DOHH2 (cell line): Measurements from ENCODE around the gene PON1.

Experiments used
- H3F3A ChIP-seq: fragments of 200-600 bp; sonication (generic), shearing (Covaris generic); 2 replicates; pipeline ENCODE4 v1.6.0; 2016; ENCODE audit warnings: antibody characterized with exemption, mild to moderate bottlenecking; ENCODE audit not compliant: control insufficient read depth, insufficient read depth
- H3K27ac ChIP-seq: fragments of 200-600 bp; sonication (generic); 2 replicates; pipeline ENCODE4 v1.5.1; 2014; ENCODE audit warnings: low read depth, mild to moderate bottlenecking, low read length, moderate library complexity
- H3K27me3 ChIP-seq: fragments of 200-600 bp; sonication (generic); 2 replicates; pipeline ENCODE4 v1.6.1; 2014; ENCODE audit warnings: mild to moderate bottlenecking, low read length, mixed read lengths; ENCODE audit not compliant: control insufficient read depth
- H3K36me3 ChIP-seq: fragments of 200-600 bp; sonication (generic); 2 replicates; pipeline ENCODE4 v1.6.1; 2014; ENCODE audit warnings: mild to moderate bottlenecking, low read length, moderate library complexity, mixed read lengths; ENCODE audit not compliant: control insufficient read depth
- H3K4me1 ChIP-seq: fragments of 200-600 bp; sonication (generic); 2 replicates; pipeline ENCODE4 v1.6.1; 2014; ENCODE audit warnings: mild to moderate bottlenecking, low read length, mixed read lengths; ENCODE audit not compliant: control insufficient read depth
- H3K4me2 ChIP-seq: fragments of 200-600 bp; sonication (generic); 2 replicates; pipeline ENCODE4 v1.6.0; 2014; ENCODE audit warnings: mild to moderate bottlenecking, low read length, moderate library complexity
- H3K4me3 ChIP-seq: fragments of 200-600 bp; sonication (generic); 2 replicates; pipeline ENCODE4 v1.5.1; 2014; ENCODE audit warnings: mild to moderate bottlenecking, low read length, mixed read lengths
- H3K79me2 ChIP-seq: fragments of 200-600 bp; sonication (generic); 2 replicates; pipeline ENCODE4 v1.6.1; 2014; ENCODE audit warnings: mild to moderate bottlenecking, low read length, mixed read lengths; ENCODE audit not compliant: control insufficient read depth
- H3K9me2 ChIP-seq: fragments of 200-600 bp; sonication (generic); replicated peaks from 2 replicates; pipeline ENCODE4 v1.6.1; 2014; ENCODE audit warnings: mild to moderate bottlenecking, low read length, mixed read lengths; ENCODE audit not compliant: control insufficient read depth
- H3K9me3 ChIP-seq: fragments of 200-600 bp; sonication (generic); 2 replicates; pipeline ENCODE4 v1.6.1; 2014; ENCODE audit warnings: antibody characterized with exemption, low read length, mixed read lengths; ENCODE audit not compliant: control insufficient read depth, insufficient read depth
- H4K20me1 ChIP-seq: fragments of 200-600 bp; sonication (generic); 2 replicates; pipeline ENCODE4 v1.6.0; 2014; ENCODE audit warnings: low read depth, mild to moderate bottlenecking, antibody characterized with exemption, low read length, moderate library complexity; ENCODE audit not compliant: control insufficient read depth, insufficient read depth
- EZH2phosphoT487 ChIP-seq: fragments of 200-600 bp; sonication (generic); IDR thresholded peaks from 2 replicates; pipeline ENCODE4 v1.6.1; 2017; ENCODE audit warnings: borderline replicate concordance, mild to moderate bottlenecking, antibody characterized with exemption, low read length, moderate library complexity, mixed read lengths
- TF ChIP-seq, protein P1 (sequence below): fragments of 200-600 bp; sonication (generic); IDR thresholded peaks from one replicate; pipeline ENCODE4 v1.5.1; 2014; ENCODE audit warnings: antibody characterized with exemption, mild to moderate bottlenecking, low read depth, low read length; ENCODE audit not compliant: poor library complexity, severe bottlenecking

PON1 gene

DNA sequence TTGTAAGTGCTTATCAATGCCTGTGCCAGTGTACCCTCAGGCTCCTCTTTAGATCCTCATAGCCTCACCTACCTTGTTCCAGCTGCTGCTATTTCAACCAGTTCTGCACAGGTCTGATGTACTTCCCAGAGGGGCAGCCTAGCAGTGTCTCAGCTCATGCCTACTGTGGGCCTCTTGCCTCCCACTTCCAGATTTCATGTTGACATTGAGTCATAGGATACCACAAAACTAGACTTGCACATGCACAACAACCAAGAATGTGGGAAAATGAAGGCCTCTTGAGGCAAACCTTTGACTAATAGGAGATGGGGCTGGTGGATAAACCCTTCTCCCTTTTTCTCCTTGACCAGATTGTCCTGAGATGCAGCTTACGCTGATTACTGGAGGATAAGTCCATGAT, 40.8 kb upstream of the PON1 start:
- H4K20me1 ChIP-seq: no peaks in the 10 kb centered on the region
- no peaks in the 10 kb centered on the region for H3K9me2 ChIP-seq
- no peaks in the 10 kb centered on the region for H3K27me3 ChIP-seq
- H3K4me2 ChIP-seq: no peak overlapping the region
- H3K9me3 ChIP-seq: no peaks in the 10 kb centered on the region
- no peaks in the 10 kb centered on the region for H3K79me2 ChIP-seq
- H3K4me3 ChIP-seq: no peak overlapping the region
- H3K4me1 ChIP-seq: no peaks in the 10 kb centered on the region
- H3F3A ChIP-seq: no peaks in the 10 kb centered on the region
- no peak overlapping the region for H3K27ac ChIP-seq
- TF ChIP-seq, protein P1, sequence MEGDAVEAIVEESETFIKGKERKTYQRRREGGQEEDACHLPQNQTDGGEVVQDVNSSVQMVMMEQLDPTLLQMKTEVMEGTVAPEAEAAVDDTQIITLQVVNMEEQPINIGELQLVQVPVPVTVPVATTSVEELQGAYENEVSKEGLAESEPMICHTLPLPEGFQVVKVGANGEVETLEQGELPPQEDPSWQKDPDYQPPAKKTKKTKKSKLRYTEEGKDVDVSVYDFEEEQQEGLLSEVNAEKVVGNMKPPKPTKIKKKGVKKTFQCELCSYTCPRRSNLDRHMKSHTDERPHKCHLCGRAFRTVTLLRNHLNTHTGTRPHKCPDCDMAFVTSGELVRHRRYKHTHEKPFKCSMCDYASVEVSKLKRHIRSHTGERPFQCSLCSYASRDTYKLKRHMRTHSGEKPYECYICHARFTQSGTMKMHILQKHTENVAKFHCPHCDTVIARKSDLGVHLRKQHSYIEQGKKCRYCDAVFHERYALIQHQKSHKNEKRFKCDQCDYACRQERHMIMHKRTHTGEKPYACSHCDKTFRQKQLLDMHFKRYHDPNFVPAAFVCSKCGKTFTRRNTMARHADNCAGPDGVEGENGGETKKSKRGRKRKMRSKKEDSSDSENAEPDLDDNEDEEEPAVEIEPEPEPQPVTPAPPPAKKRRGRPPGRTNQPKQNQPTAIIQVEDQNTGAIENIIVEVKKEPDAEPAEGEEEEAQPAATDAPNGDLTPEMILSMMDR: no peak
- no peaks in the 10 kb centered on the region for H3K36me3 ChIP-seq

- H3K27me3 ChIP-seq: no peaks in the 10 kb centered on the region
- no peaks in the 10 kb centered on the region for H3K4me1 ChIP-seq
- TF ChIP-seq, protein P1: no peak
- TF ChIP-seq EZH2phosphoT487: no peak
- H3K9me2 ChIP-seq: no peaks in the 10 kb centered on the region
- H4K20me1 ChIP-seq: no peaks in the 10 kb centered on the region
- H3K36me3 ChIP-seq: no peaks in the 10 kb centered on the region
- no peaks in the 10 kb centered on the region for H3F3A ChIP-seq
- H3K27ac ChIP-seq: no peak overlapping the region
- H3K79me2 ChIP-seq: no peaks in the 10 kb centered on the region
- no peak overlapping the region for H3K4me2 ChIP-seq
- no peak overlapping the region for H3K4me3 ChIP-seq
- no peaks in the 10 kb centered on the region for H3K9me3 ChIP-seq
These were observed 33.3 kb upstream of the PON1 start for GRCh38 chr7:95357623-95358022.

DNA sequence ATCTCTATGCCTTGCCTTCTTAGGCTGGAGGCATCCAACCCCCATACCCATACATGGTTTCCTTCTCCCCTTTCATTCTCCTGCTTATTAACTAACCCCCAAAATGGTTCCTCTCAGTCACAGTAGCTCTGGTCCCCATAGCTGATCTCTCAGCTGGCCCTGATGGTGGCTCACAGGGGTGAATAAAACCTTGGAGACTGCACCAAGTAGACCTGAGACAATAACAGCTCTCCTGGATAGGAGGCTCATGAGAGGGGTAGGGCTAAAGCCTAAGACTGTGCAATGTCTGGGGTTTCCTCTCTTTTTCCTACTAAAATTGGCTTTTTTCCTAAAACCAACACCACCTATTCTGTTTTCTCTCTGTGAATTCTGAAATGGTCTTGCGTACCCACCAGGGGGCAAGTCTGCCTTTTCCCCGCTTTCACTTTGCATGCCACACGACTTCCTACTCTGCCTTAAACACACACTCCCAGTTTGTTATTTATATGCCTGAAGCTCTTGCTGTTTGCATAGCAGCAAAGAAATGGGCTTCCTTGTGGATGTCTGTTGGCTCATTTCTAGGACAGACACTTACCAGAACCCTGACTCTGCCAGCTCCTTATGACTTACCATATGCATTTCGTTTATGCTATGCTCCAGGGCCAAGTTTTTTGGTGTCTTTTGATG, 18.4 kb upstream of the PON1 start:
- no peaks in the 10 kb centered on the region for H3K9me3 ChIP-seq
- H3K4me1 ChIP-seq: no peaks in the 10 kb centered on the region
- H3K79me2 ChIP-seq: no peaks in the 10 kb centered on the region
- no peak for TF ChIP-seq EZH2phosphoT487
- TF ChIP-seq, protein P1: no peak
- no peak overlapping the region for H3K27ac ChIP-seq
- H3F3A ChIP-seq: no peaks in the 10 kb centered on the region
- no peaks in the 10 kb centered on the region for H3K27me3 ChIP-seq
- no peaks in the 10 kb centered on the region for H3K9me2 ChIP-seq
- H3K4me2 ChIP-seq: no peak overlapping the region
- no peaks in the 10 kb centered on the region for H3K36me3 ChIP-seq
- no peaks in the 10 kb centered on the region for H4K20me1 ChIP-seq
- no peak overlapping the region for H3K4me3 ChIP-seq
